OCI-LY1 (cell line): ENCODE data around the gene SNRPB2.

Experiments
- CTCF ChIP-seq: fragments of 200-600 bp; sonication (generic), shearing (Covaris generic); IDR thresholded peaks from 2 replicates; pipeline ENCODE4 v1.5.1; 2017; ENCODE audit warnings: mild to moderate bottlenecking, antibody characterized with exemption, low read length, moderate library complexity, mixed read lengths
- EZH2 ChIP-seq: fragments of 200-600 bp; sonication (generic), shearing (Covaris generic); IDR thresholded peaks from 2 replicates; pipeline ENCODE4 v1.8.0; 2017; ENCODE audit warnings: borderline replicate concordance, mixed run types, mild to moderate bottlenecking, antibody characterized with exemption, low read length, moderate library complexity, mixed read lengths

- TF ChIP-seq CTCF = no peak
- no peak for TF ChIP-seq EZH2
These were observed 2.8 kb downstream of the SNRPB2 start for GRCh38 chr20:16732506-16733152.
